DMS114 treated with DMSO at 0.1 percent for 48 hours (cell line): Measurements from ENCODE around the gene SH2D3A.
"Not testable (repeated sequence)": the region's sequence is repeated elsewhere in the genome, so short reads cannot be mapped to it uniquely, and the experiment has no call there.

ENCODE experiments used
- DNase-seq: peaks from one replicate; lab custom pipeline; 2025; ENCODE audit not compliant: unreplicated experiment; lab: John Stamatoyannopoulos, UW

The SH2D3A gene

DNA sequence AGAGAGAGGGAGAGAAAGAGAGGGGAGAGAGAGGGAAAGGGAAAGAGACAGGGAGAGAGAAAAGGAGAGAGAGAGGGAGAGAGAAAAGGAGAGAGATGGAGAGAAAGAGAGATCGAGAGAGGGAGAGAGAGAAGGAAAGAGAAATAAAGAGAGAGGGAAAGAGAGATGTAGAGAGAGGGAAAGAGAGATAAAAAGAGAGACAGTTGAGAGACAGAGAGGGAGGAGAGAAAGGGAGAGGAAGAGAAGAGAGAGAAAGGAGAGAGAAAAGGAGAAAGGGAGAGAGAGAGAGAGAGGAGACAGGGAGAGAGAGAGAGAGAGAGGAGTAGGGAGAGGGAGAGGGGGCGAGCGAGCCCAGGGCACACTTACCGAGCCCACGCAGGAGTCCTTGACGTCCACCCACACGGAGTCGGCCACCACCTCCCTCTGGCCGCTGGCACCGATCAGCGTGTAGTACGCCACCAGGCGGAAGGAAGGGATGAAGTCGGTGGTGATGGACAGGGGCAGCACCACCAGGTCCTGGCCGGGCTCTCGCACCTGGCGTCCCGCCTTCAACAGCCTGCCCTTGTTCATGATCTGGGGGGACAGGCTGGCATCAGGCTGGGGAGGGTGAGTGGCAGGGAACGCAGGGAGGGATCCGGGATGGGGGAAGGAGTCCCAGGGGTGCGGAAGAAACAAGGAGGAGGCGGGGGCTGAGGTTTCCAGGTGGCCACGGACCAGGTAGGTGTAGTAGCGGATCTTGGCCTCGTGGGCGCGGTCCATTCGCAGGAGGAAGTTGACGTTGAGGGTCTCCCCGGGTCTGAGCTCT, 56.8 kb downstream of the SH2D3A start:
- no peak for DNase-seq

DNA sequence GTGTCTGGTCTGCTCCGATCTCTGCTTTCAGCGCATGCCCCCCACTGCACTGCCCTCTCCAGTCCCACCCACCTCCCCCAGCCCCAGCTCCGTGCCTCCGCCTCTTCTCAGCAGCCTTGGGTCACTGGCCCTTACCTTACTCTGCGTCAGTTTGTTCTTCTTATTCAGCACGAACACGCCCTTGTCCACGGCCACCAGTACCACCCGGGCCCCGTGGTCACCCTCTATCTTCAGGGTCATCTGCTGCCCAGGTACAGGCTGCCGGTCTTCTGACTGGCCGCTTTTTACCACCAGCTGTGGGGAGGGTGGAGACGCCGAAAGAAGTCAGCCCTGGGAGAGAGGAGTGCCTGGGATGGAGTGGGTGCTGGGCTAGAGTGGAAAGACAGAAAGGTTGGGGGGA, 57.7 kb downstream of the SH2D3A start:
- no peak for DNase-seq

DNA sequence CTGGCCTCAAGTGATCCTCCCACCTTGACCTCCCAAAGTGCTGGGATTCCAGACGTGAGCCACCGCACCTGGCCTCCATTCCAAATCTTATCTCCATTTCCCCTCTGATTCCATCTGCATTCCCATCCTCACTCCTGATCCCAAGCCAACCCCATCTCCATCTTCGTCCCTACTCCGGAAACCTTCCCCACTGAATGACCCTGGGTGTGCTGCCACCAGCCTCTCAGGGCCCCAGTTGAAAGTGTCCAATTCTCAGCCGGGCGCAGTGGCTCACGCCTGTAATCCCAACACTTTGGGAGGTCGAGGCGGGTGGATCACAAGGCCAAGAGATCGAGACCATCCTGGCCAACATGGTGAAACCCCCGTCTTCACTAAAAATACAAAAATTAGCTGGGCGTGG, 58.3 kb downstream of the SH2D3A start:
- DNase-seq = not testable (repeated sequence)

DNA sequence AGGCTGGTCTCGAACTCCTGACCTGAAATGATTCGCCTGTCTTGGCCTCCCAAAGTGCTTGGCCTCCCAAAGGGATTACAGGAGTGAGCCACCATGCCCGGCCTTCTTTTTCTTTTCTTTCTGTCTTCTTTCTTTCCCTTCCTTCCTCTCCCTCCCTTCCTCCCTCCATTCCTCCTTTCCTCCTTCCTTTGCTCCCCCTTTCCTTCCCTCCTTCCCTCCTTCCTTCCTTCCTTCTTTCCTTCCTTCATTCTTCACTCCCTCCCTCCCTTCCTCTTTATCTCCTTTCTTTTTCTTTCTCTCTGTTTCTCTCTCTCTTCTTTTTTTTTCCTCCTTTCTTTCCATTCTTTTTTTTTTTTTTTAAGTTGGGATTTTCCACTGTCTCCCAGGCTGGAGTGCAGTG, 58.9 kb downstream of the SH2D3A start:
- DNase-seq = no peak

DNA sequence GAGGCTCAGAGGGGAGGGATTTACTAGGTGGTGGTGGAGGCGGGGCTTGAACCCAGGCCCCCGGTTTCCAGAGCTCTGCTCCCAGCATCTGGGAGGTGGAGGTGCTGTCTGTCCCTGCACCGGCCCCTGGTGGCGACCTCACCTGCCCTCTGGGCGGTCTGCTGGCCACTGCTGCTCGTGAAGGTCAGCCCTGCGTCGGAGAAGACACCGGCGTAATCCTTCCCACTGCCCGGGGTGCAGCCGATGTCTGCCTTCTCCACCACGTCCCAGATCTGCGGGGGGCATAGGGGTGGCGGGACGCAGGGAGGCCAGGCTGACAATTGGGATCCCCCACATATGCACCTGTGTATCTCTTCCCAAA, 59.6 kb downstream of the SH2D3A start:
- no peak for DNase-seq

DNA sequence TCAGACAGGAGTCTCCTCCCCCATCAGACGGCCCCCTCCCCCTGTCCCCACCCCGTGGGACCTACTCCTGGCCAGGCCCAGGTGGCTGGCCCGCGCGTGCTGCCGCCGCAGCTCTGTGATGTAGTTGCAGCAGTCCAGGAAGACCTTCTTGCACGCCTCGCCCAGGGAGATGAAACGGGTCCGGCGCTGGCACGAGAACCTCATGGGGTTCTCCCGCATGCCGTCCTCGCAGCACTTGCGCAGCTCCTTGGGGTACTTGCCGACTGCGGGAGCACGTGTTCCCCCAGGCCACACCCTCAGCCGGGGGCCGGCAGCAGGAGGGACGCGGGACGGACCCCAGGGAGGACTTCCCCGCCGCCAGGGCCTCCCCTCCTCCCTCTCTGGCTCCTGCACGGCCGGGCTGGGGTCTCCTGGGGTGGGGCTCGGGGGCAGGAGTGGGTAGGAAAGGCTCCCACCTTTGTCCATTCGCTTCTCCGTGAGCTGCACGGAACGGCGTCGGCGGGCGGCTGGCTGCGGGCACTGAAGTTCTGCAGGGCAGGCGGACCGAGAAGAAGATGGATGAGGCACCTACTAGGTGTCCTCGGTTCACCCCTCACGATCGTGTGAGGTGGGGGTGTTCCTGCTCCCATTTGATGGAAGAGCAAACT, 60.1 kb downstream of the SH2D3A start:
- DNase-seq = no peak

DNA sequence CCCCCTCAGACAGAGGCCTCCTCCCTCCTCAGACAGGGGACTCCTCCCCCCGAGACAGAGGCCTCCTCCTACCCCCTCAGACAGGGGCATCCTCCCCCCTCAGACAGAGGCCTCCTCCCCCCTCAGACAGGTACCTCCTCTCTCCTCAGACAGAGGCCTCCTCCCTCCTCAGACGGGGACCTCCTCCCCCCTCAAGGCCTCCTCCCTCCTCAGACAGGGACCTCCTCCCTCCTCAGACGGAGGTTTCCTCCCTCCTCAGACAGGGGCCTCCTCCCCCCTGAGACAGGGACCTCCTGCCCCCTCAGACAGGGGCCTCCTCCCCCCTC, 60.6 kb downstream of the SH2D3A start:
- no peak for DNase-seq

DNA sequence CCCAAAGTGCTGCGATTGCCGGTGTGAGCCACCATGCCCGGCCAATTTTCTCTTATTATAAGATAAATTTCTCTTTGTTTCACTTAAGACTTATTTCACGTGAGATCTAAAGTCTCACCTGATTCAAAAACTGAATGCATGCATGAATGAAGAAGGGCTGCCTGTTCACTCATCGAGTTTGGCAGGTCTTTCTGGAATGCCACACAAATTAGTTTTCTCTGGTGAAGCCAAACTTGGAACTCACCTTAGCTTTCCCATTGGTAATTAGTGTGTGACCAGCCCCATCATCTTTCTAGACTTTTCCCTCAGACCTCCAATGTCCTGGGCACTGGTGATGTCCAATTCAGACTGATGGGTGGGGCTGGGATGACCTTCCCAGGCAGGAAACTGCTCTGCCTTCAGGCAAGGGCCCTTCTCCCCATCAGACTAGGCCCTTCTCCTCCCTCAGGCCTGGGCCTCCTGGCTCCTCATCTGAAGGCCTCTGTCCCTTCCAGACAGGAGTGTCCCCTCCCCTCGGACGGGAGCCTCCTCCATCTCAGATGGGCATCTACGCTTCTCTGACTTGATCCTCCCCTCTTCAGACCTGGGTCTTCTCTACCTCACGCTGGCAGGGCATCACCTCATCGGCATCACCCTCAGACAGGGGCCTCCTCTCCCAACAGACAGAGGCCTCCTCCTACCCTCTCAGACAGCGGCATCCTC, 61.2 kb downstream of the SH2D3A start:
- no peak for DNase-seq
